GM12878 (cell line): ENCODE data around the gene CASP6. TPM values are rescaled to one million over a fixed set of nuclear protein-coding genes. Genes with fewer than 3 reads are reported as not detected.

ENCODE experiments used
- ATAC-seq: fragments of 200-7000 bp; cut with Tn5 transposase; 3 replicates; pipeline ENCODE4 v1.9.1; 2020; ENCODE audit warnings: mild to moderate bottlenecking, moderate library complexity
- BruUV-seq: library from RNA; stranded (reverse); fragments of 400-500 nt; replicated peaks from 2 replicates; lab custom pipeline; 2021; lab: Mats Ljungman, UMichigan
- CTCF ChIA-PET: fragments of 300-600 bp; sonication (Branson Sonifier 250); formaldehyde crosslinking; extraction: SDS; loops from one replicate; lab custom pipeline; 2021; ENCODE audit warnings: inconsistent platforms; lab: Yijun Ruan, JAX
- POLR2A ChIA-PET: fragments of 350-600 bp; formaldehyde crosslinking; extraction: SDS; loops from one replicate; lab custom pipeline; 2021; ENCODE audit warnings: inconsistent platforms; lab: Charles Lee
- RAD21 ChIA-PET: fragments of 300-600 bp; sonication (Branson Sonifier 250); formaldehyde crosslinking; loops from one replicate; lab custom pipeline; 2023; ENCODE audit warnings: antibody characterized with exemption; ENCODE audit not compliant: unreplicated experiment; lab: Charles Lee
- SMC1A ChIA-PET: fragments of 300-600 bp; sonication (Branson Sonifier 250); formaldehyde crosslinking; loops from one replicate; lab custom pipeline; 2023; ENCODE audit not compliant: unreplicated experiment, uncharacterized antibody; lab: Charles Lee
- DNase-seq: peaks from one replicate; pipeline ENCODE4 v3.0.0-alpha.2; 2011; ENCODE audit warnings: low read depth, low spot score
- FAIRE-seq: peaks from 3 replicates; lab custom pipeline; 2011; peaks lifted over from hg19 to GRCh38; lab: Jason Lieb, UNC
- H2AFZ ChIP-seq: 2 replicates; pipeline ENCODE4 v1.6.0; 2011; ENCODE audit warnings: low read depth, low read length, control low read depth; ENCODE audit not compliant: control insufficient read depth
- H3K27ac ChIP-seq: 2 replicates; pipeline ENCODE4 v1.5.1; 2011; ENCODE audit warnings: control low read depth; ENCODE audit not compliant: control insufficient read depth, insufficient read depth
- H3K27me3 ChIP-seq, 2 experiments: replicated peaks in 1 of 2; 2 replicates each; pipeline versions ENCODE4 v1.6.0 to v1.6.1; 2011; ENCODE audit warnings: low read length in 1 of 2; ENCODE audit not compliant: control insufficient read depth in 2 of 2, insufficient read depth in 2 of 2
- H3K36me3 ChIP-seq, 2 experiments: 2 replicates each; pipeline ENCODE4 v1.5.1; 2011; ENCODE audit warnings: low read length in 1 of 2; ENCODE audit not compliant: control insufficient read depth in 2 of 2, insufficient read depth in 2 of 2
- H3K4me1 ChIP-seq: 2 replicates; pipeline ENCODE4 v1.6.1; 2011; ENCODE audit warnings: mild to moderate bottlenecking, low read length, moderate library complexity, mixed read lengths; ENCODE audit not compliant: control insufficient read depth, insufficient read depth
- H3K4me2 ChIP-seq: 2 replicates; pipeline ENCODE4 v1.6.0; 2011; ENCODE audit warnings: control low read depth; ENCODE audit not compliant: control insufficient read depth, insufficient read depth
- H3K4me3 ChIP-seq: fragments of 200-600 bp; sonication (generic); 2 replicates; pipeline ENCODE4 v1.5.1; 2016
- H3K79me2 ChIP-seq: 2 replicates; pipeline ENCODE4 v1.6.0; 2011; ENCODE audit warnings: low read length; ENCODE audit not compliant: control insufficient read depth, insufficient read depth
- H3K9ac ChIP-seq: 2 replicates; pipeline ENCODE4 v1.8.0; 2011; ENCODE audit warnings: low read length, control low read depth, mixed read lengths; ENCODE audit not compliant: control insufficient read depth, insufficient read depth
- H3K9me3 ChIP-seq: replicated peaks from 3 replicates; pipeline ENCODE4 v1.5.1; 2011; ENCODE audit warnings: mild to moderate bottlenecking, low read length; ENCODE audit not compliant: control insufficient read depth, insufficient read depth
- H4K20me1 ChIP-seq: 2 replicates; pipeline ENCODE4 v1.6.0; 2011; ENCODE audit not compliant: control insufficient read depth, insufficient read depth
- BCL11A ChIP-seq: IDR thresholded peaks from 2 replicates; pipeline ENCODE4 v1.6.1; 2011; ENCODE audit warnings: low read depth, low read length
- CBX5 ChIP-seq: sonication (generic); IDR thresholded peaks from 2 replicates; pipeline ENCODE4 v1.6.1; 2016; ENCODE audit warnings: low read depth, moderate library complexity, mild to moderate bottlenecking, inconsistent platforms
- FOXM1 ChIP-seq: IDR thresholded peaks from 2 replicates; pipeline ENCODE4 v1.6.1; 2012; ENCODE audit warnings: low read depth, mild to moderate bottlenecking, inconsistent platforms, low read length, moderate library complexity
- IRF3 ChIP-seq: fragments of 450-650 bp; IDR thresholded peaks from 2 replicates; pipeline ENCODE4 v1.6.1; 2014; ENCODE audit warnings: mild to moderate bottlenecking
- MAX ChIP-seq: IDR thresholded peaks from 2 replicates; pipeline ENCODE4 v1.6.1; 2012; ENCODE audit warnings: low read depth, low read length, improper control_type of control experiment
- MEF2A ChIP-seq: IDR thresholded peaks from 2 replicates; pipeline ENCODE4 v1.6.1; 2011; ENCODE audit warnings: low read depth, mild to moderate bottlenecking, low read length, moderate library complexity; ENCODE audit not compliant: insufficient read depth
- MEF2B ChIP-seq: fragments of 450-650 bp; IDR thresholded peaks from 2 replicates; pipeline ENCODE4 v1.6.1; 2018; ENCODE audit warnings: mild to moderate bottlenecking, moderate library complexity; ENCODE audit not compliant: partially characterized antibody, poor library complexity, severe bottlenecking
- PRDM15 ChIP-seq: fragments of 450-650 bp; formaldehyde crosslinking; IDR thresholded peaks from 2 replicates; pipeline ENCODE4 v1.4.0; 2020; ENCODE audit warnings: mild to moderate bottlenecking, moderate library complexity
- REST ChIP-seq: IDR thresholded peaks from 2 replicates; pipeline ENCODE4 v1.6.1; 2012; ENCODE audit warnings: mild to moderate bottlenecking, low read depth, low read length
- SMARCA5 ChIP-seq: fragments of 450-650 bp; IDR thresholded peaks from 2 replicates; pipeline ENCODE4 v1.6.1; 2017; ENCODE audit warnings: mild to moderate bottlenecking
- SP1 ChIP-seq: IDR thresholded peaks from one replicate; pipeline ENCODE4 v1.6.1; 2011; ENCODE audit warnings: low read depth, low read length
- SREBF1 ChIP-seq: IDR thresholded peaks from 2 replicates; pipeline ENCODE4 v1.6.1; 2012; ENCODE audit warnings: mild to moderate bottlenecking, low read length
- STAT3 ChIP-seq: IDR thresholded peaks from 2 replicates; pipeline ENCODE4 v1.6.1; 2011; ENCODE audit warnings: low read depth, low read length, improper control_type of control experiment
- TCF12 ChIP-seq: IDR thresholded peaks from 2 replicates; pipeline ENCODE4 v1.6.1; 2011; ENCODE audit warnings: low read depth, mild to moderate bottlenecking, low read length
- TCF7 ChIP-seq: IDR thresholded peaks from 2 replicates; pipeline ENCODE4 v1.6.1; 2014; ENCODE audit warnings: antibody characterized with exemption, borderline replicate concordance
- ZNF24 ChIP-seq: fragments of 450-650 bp; IDR thresholded peaks from 2 replicates; pipeline ENCODE4 v1.6.1; 2017; ENCODE audit warnings: antibody characterized with exemption, mild to moderate bottlenecking
- WGBS: methylation state at CpG from one replicate; pipeline ENCODE4 v1.1.6; 2016; ENCODE audit warnings: low lambda C conversion rate; ENCODE audit not compliant: insufficient replicate concordance, insufficient coverage; ENCODE audit errors: missing lambda C conversion rate; 5-methylcytosine and 5-hydroxymethylcytosine counted together
- in situ Hi-C: fragments of 300-500 bp; cut with MboI; formaldehyde crosslinking; loops from 9 replicates; pipeline ENCODE4 v1.14.3; 2018; ENCODE audit warnings: mixed read lengths
- intact Hi-C: fragments of 100-400 bp; cut with micrococcal nuclease; formaldehyde crosslinking; loops from one replicate; pipeline ENCODE4 v1.14.2; 2022; ENCODE audit not compliant: unreplicated experiment
- polyA plus RNA-seq, 11 experiments: library from polyadenylated mRNA; depleted of rRNA in 4 of 11; unstranded in 6 of 11; stranded (reverse) in 5 of 11; fragments of >200 nt; fragmentation: Nextera tagmentation in 4 of 11; fragmentation: Illumina TruSeq in 1 of 11; extraction: Ambion mirVana in 4 of 11; extraction: Trizol in 1 of 11; gene quantifications; 1 replicate in 1 of 11; 2 replicates in 10 of 11; pipeline versions ENCODE4 v1.2.1 to v1.2.3, GENCODE V29; 2011 to 2016; ENCODE audit warnings: inconsistent platforms in 2 of 11, missing spikeins in 2 of 11, low read depth in 1 of 11
- total RNA-seq, 4 experiments: library from RNA; depleted of rRNA in 3 of 4; stranded (reverse); fragments of >200 nt in 3 of 4; fragmentation: Illumina TruSeq in 1 of 4; extraction: Trizol in 1 of 4; gene quantifications; 2 replicates each; pipeline versions ENCODE4 v1.2.1 to v1.2.3, GENCODE V29; 2013 to 2021

CASP6 gene
- total and polyA plus RNA-seq, 10 of the 15 experiments (the other 5 are each of a cell fraction or from before 2014, with no cell fraction given) = 20.0 to 66.8 (median 30.8) TPM

GRCh38 chr4:109752525-109752924, 49.3 kb upstream of the CASP6 start:
- Histone ChIP-seq H2AFZ (no peak overlapping the region), H3K36me3 (no peaks in the 10 kb centered on the region), H3K27ac (no peak overlapping the region), H3K4me3 (no peak overlapping the region), H3K4me2 (no peak overlapping the region), H3K27me3 (no peaks in the 10 kb centered on the region), H4K20me1 (no peaks in the 10 kb centered on the region), H3K9me3 (no peaks in the 10 kb centered on the region), H3K79me2 (no peaks in the 10 kb centered on the region), H3K9ac (no peak overlapping the region), H3K4me1 (no peaks in the 10 kb centered on the region)
- intact Hi-C loops (no loop called here), in situ Hi-C loops (no loop called here)
- ChIA-PET POLR2A (no interaction called here), CTCF (no interaction called here), SMC1A (interaction anchor here (0.9 to 1.0 kb wide), 2 partner anchors 9 to 20 kb away, joined by 3 to 4 read pairs; no protein-coding TSS in a partner anchor), RAD21 (no interaction called here)
- DNase-seq (no peak), FAIRE-seq (no peak), ATAC-seq (no peak)
- no TSS peak for BruUV-seq
- TF ChIP-seq CBX5 = no peak
- TF ChIP-seq STAT3 = no peak
- TF ChIP-seq MEF2A = no peak
- no peak for TF ChIP-seq REST
- TF ChIP-seq BCL11A = no peak
- TF ChIP-seq MEF2B = no peak
- TF ChIP-seq TCF12 = no peak
- TF ChIP-seq MAX = no peak
- TF ChIP-seq ZNF24 = no peak
- no peak for TF ChIP-seq SMARCA5
- no peak for TF ChIP-seq TCF7
- no peak for TF ChIP-seq IRF3
- no peak for TF ChIP-seq SREBF1
- no peak for TF ChIP-seq FOXM1
- TF ChIP-seq PRDM15 (CRISPR knock-in tag) = no peak
- no peak for TF ChIP-seq SP1
- WGBS = 0% methylated on average over 1 of the region's 1 CpG
